HepG2 (cell line): Measurements from ENCODE around the gene SGTB. TPM values are rescaled to one million over a fixed set of nuclear protein-coding genes. Genes with fewer than 3 reads are reported as not detected.

Source experiments
- CCDC6 ChIP-seq: sonication (generic); formaldehyde crosslinking; IDR thresholded peaks from 2 replicates; pipeline ENCODE4 v1.8.1; 2022; ENCODE audit warnings: mild to moderate bottlenecking, missing genetic modification reagents, moderate library complexity
- CREM ChIP-seq, 2 experiments: sonication (generic) in 1 of 2; formaldehyde crosslinking in 1 of 2; IDR thresholded peaks; 2 replicates each; pipeline versions ENCODE4 v1.4.0 to v1.6.1; 2016 to 2020; ENCODE audit warnings: antibody characterized with exemption in 1 of 2, mild to moderate bottlenecking in 1 of 2, missing genetic modification reagents in 1 of 2
- MIER3 ChIP-seq: IDR thresholded peaks from 2 replicates; pipeline ENCODE4 v1.6.1; 2016; ENCODE audit warnings: missing compliant biosample characterization, borderline replicate concordance
- NAIF1 ChIP-seq: sonication (generic); formaldehyde crosslinking; IDR thresholded peaks from 2 replicates; pipeline ENCODE4 v1.5.0; 2020; ENCODE audit warnings: mild to moderate bottlenecking, missing genetic modification reagents, borderline replicate concordance
- POGK ChIP-seq: sonication (generic); formaldehyde crosslinking; conservative IDR thresholded peaks from 2 replicates; pipeline ENCODE4 v1.8.0; 2022; ENCODE audit warnings: mild to moderate bottlenecking, moderate library complexity, missing genetic modification reagents
- ZBTB40 ChIP-seq, 2 experiments: fragments of 450-650 bp in 1 of 2; sonication (generic) in 1 of 2; formaldehyde crosslinking in 1 of 2; IDR thresholded peaks; 2 replicates each; pipeline versions ENCODE4 v1.6.1 to v1.8.0; 2016 to 2022; ENCODE audit warnings: antibody characterized with exemption in 1 of 2, mild to moderate bottlenecking in 1 of 2, missing genetic modification reagents in 1 of 2
- ZSCAN20 ChIP-seq: sonication (generic); formaldehyde crosslinking; IDR thresholded peaks from 2 replicates; pipeline ENCODE4 v1.4.0; 2020; ENCODE audit warnings: missing genetic modification reagents, mild to moderate bottlenecking, borderline replicate concordance
- ZSCAN31 ChIP-seq: sonication (generic); formaldehyde crosslinking; IDR thresholded peaks from 2 replicates; pipeline ENCODE4 v1.5.0; 2020; ENCODE audit warnings: low read depth, mild to moderate bottlenecking, missing genetic modification reagents
- polyA plus RNA-seq, 8 experiments: library from polyadenylated mRNA; depleted of rRNA in 3 of 8; stranded (reverse) in 7 of 8; unstranded in 1 of 8; fragments of >200 nt; fragmentation: Illumina TruSeq in 4 of 8; extraction: Trizol in 4 of 8; gene quantifications; 2 replicates each; pipeline versions ENCODE4 v1.2.1 to v1.2.3, GENCODE V29; 2011 to 2016; ENCODE audit warnings: low read depth in 4 of 8, missing spikeins in 1 of 8, mixed read lengths in 1 of 8; ENCODE audit not compliant: insufficient read depth in 1 of 8
- total RNA-seq, 5 experiments: library from RNA; depleted of rRNA; stranded (reverse); fragments of >200 nt; fragmentation: Illumina TruSeq; extraction: Trizol; gene quantifications; 2 replicates each; pipeline ENCODE4 v1.2.3, GENCODE V29; 2016; ENCODE audit warnings: low read depth in 1 of 5
- TF ChIP-seq, protein P1 (sequence below): sonication (generic); formaldehyde crosslinking; IDR thresholded peaks from 2 replicates; pipeline ENCODE4 v1.5.1; 2020; ENCODE audit warnings: mild to moderate bottlenecking, missing genetic modification reagents, moderate library complexity

SGTB gene
- total and polyA plus RNA-seq, 2 of the 13 experiments (the other 11 are each of a cell fraction or from before 2014, with no cell fraction given): 5.2 to 11.2 TPM

DNA sequence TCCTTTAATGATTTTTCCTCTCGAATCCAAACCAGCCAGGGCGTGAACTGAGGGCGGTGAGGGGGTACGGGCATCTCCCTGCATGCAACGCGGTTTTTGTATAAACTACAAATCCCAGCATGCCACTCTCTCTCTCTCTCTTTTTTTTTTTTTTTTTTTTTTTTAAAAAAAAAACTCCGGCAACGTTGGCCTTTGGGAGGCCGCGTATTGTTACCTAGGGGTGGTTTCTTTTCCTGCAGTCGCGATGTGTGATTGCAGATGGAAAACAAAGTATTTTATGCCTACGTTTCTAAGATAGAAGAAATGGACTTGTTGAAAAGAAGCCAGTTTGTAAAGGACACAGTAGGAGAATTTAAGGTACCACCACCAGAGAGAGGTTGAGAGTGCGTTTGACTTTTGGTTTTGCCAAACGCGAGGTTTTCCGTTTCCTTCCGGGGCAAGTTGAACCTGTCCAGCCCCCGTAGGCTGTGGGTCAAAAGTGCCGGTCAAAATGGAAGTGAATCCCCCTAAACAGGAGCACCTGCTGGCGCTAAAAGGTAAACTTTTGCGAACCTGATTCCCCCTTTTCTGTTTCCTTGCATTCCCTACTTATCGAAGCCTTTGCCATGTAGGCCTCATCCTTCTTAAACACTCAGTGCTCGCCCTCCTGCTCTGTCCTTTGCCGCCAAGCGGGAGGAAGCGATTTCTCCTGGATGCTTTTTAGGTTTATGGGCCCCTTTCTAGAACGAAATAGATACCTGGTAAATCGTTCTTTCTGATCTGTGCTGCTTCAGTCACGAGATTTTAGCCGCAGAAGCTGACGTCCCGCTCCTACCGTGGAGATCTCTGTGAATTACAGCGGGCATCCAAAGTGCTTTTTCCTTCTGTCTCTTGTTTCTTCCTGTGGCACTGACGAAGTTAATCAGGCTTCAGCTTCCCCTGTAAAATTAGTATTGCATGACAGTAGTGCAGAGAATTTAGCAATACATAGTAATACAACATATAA lies 97.0 kb downstream of the SGTB start, which contains the start of the genes SHLD3 and TRAPPC13 (continued):
- TF ChIP-seq ZSCAN20 (CRISPR knock-in tag) (no peak), POGK (CRISPR knock-in tag) (0 out of 2 replicates have a peak, but pooled peaks have one; percentile 15), MIER3 (CRISPR knock-in tag) (no peak; the same call in 1 of the 2 replicates), CCDC6 (CRISPR knock-in tag) (0 out of 2 replicates have a peak, but pooled peaks have one; percentile 29), CREM (IDR thresholded peaks at IDR 0.05) (peak; percentile 89), CREM (CRISPR knock-in tag; IDR thresholded peaks at IDR 0.05) (no peak), ZBTB40 (IDR thresholded peaks at IDR 0.05) (no peak; the same call in 1 of the 2 replicates), ZBTB40 (CRISPR knock-in tag; IDR thresholded peaks at IDR 0.05) (peak; percentile 70), ZSCAN31 (CRISPR knock-in tag) (no peak), NAIF1 (no peak)
- TF ChIP-seq, protein P1, sequence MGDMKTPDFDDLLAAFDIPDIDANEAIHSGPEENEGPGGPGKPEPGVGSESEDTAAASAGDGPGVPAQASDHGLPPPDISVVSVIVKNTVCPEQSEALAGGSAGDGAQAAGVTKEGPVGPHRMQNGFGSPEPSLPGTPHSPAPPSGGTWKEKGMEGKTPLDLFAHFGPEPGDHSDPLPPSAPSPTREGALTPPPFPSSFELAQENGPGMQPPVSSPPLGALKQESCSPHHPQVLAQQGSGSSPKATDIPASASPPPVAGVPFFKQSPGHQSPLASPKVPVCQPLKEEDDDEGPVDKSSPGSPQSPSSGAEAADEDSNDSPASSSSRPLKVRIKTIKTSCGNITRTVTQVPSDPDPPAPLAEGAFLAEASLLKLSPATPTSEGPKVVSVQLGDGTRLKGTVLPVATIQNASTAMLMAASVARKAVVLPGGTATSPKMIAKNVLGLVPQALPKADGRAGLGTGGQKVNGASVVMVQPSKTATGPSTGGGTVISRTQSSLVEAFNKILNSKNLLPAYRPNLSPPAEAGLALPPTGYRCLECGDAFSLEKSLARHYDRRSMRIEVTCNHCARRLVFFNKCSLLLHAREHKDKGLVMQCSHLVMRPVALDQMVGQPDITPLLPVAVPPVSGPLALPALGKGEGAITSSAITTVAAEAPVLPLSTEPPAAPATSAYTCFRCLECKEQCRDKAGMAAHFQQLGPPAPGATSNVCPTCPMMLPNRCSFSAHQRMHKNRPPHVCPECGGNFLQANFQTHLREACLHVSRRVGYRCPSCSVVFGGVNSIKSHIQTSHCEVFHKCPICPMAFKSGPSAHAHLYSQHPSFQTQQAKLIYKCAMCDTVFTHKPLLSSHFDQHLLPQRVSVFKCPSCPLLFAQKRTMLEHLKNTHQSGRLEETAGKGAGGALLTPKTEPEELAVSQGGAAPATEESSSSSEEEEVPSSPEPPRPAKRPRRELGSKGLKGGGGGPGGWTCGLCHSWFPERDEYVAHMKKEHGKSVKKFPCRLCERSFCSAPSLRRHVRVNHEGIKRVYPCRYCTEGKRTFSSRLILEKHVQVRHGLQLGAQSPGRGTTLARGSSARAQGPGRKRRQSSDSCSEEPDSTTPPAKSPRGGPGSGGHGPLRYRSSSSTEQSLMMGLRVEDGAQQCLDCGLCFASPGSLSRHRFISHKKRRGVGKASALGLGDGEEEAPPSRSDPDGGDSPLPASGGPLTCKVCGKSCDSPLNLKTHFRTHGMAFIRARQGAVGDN: no peak
